Prostate gland (tissue), 2 donors: ENCODE data around the gene UCP2. TPM values are rescaled to one million over a fixed set of nuclear protein-coding genes. Genes with fewer than 3 reads are reported as not detected.

Source experiments
- DNase-seq: peaks from one replicate; pipeline ENCODE4 v3.0.0-alpha.2; 2019; ENCODE audit warnings: low spot score
- H3K27ac ChIP-seq, 2 donors: fragments of 200-600 bp; sonication (generic); 2 replicates each; pipeline ENCODE4 v1.5.1; 2017 to 2019
- H3K27me3 ChIP-seq: fragments of 200-600 bp; sonication (generic); replicated peaks from 2 replicates; pipeline ENCODE4 v1.5.1; 2019; ENCODE audit not compliant: insufficient read depth
- H3K36me3 ChIP-seq, 2 donors: fragments of 200-600 bp; sonication (generic); 1 replicate in 1 of 2; 2 replicates in 1 of 2; pipeline versions ENCODE4 v1.5.1 to v1.8.1; 2017 to 2019
- H3K4me1 ChIP-seq: fragments of 200-600 bp; sonication (generic); replicated peaks from 2 replicates; pipeline ENCODE4 v1.5.1; 2019
- H3K4me3 ChIP-seq, 2 donors: fragments of 200-600 bp; sonication (generic); 2 replicates each; pipeline ENCODE4 v1.5.1; 2017 to 2019
- H3K9me3 ChIP-seq: fragments of 200-600 bp; sonication (generic); 2 replicates; pipeline ENCODE4 v1.5.1; 2017
- POLR2A ChIP-seq: fragments of 450-650 bp; IDR thresholded peaks from one replicate; pipeline ENCODE4 v1.6.1; 2016; ENCODE audit warnings: antibody characterized with exemption, mild to moderate bottlenecking
- POLR2AphosphoS5 ChIP-seq: sonication (generic); formaldehyde crosslinking; IDR thresholded peaks from one replicate; pipeline ENCODE4 v1.6.1; 2017; ENCODE audit warnings: antibody characterized with exemption
- WGBS: methylation state at CpG from one replicate; pipeline ENCODE4 v1.1.5; 2018; 5-methylcytosine and 5-hydroxymethylcytosine counted together
- intact Hi-C: fragments of 100-400 bp; cut with DNase I; formaldehyde crosslinking; loops from one replicate; pipeline ENCODE4 v1.14.2; 2022
- total RNA-seq, 2 donors: library from RNA; depleted of rRNA; stranded (reverse); fragments of >200 nt; gene quantifications; one replicate each; pipeline ENCODE4 v1.1.0, GENCODE V29; 2016
- TF ChIP-seq, protein P1 (sequence below), 4 experiments: fragments of 200-600 bp in 2 of 4; fragments of 450-650 bp in 2 of 4; sonication (generic) in 2 of 4; IDR thresholded peaks; 1 replicate in 3 of 4; 2 replicates in 1 of 4; pipeline ENCODE4 v1.5.1; 2016 to 2019; ENCODE audit warnings: antibody characterized with exemption in 4 of 4, mild to moderate bottlenecking in 2 of 4, moderate library complexity in 2 of 4

UCP2 gene
- total RNA-seq, 2 donors from 2014 or later = 13.6 to 23.1 TPM

DNA sequence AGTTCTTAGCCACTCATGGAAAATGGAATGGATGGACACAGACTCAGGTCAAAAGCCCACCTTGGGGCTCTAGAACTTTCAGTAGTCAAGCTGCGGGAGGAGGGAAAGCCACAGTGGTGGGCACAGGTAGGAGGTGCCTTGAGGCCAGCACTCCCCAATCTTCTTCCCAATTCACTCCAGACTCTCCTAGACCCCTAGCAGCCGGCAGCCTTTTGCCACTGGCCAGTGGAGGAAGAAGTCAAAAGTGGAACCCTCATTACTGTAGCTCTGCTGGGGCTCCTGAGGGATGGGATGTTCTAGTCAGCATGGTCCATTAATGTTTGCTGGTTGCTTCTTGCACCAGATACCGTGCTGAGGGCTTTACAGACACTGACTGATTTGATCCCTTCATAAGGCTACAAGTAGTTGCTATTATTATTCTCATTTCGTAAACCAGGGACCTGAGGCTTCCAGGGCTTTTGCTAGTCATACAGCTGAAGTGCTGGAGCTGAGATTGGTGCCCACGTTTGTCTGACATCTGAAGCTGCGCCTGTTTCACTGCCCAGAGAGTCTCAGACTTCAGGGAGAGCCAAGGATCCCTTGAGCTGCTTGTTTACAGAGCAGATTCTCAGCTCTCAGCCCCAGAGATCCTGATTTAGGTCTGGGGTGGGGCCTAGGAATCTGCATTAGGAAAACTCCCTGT lies 25.2 kb upstream of the UCP2 start:
- Histone ChIP-seq H3K4me1 (no peaks in the 10 kb centered on the region), H3K4me3 (no peak overlapping the region), H3K36me3 (no peaks in the 10 kb centered on the region), H3K9me3 (no peaks in the 10 kb centered on the region), H3K27me3 (no peaks in the 10 kb centered on the region), H3K27ac (no peak overlapping the region)
- intact Hi-C loops = no loop called here
- DNase-seq = no peak
- TF ChIP-seq POLR2AphosphoS5 = no peak
- TF ChIP-seq, protein P1, sequence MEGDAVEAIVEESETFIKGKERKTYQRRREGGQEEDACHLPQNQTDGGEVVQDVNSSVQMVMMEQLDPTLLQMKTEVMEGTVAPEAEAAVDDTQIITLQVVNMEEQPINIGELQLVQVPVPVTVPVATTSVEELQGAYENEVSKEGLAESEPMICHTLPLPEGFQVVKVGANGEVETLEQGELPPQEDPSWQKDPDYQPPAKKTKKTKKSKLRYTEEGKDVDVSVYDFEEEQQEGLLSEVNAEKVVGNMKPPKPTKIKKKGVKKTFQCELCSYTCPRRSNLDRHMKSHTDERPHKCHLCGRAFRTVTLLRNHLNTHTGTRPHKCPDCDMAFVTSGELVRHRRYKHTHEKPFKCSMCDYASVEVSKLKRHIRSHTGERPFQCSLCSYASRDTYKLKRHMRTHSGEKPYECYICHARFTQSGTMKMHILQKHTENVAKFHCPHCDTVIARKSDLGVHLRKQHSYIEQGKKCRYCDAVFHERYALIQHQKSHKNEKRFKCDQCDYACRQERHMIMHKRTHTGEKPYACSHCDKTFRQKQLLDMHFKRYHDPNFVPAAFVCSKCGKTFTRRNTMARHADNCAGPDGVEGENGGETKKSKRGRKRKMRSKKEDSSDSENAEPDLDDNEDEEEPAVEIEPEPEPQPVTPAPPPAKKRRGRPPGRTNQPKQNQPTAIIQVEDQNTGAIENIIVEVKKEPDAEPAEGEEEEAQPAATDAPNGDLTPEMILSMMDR (IDR thresholded peaks at IDR 0.05) = no peak
- no peak for TF ChIP-seq POLR2A
- WGBS = 84% methylated on average over 6 of the region's 6 CpGs

DNA sequence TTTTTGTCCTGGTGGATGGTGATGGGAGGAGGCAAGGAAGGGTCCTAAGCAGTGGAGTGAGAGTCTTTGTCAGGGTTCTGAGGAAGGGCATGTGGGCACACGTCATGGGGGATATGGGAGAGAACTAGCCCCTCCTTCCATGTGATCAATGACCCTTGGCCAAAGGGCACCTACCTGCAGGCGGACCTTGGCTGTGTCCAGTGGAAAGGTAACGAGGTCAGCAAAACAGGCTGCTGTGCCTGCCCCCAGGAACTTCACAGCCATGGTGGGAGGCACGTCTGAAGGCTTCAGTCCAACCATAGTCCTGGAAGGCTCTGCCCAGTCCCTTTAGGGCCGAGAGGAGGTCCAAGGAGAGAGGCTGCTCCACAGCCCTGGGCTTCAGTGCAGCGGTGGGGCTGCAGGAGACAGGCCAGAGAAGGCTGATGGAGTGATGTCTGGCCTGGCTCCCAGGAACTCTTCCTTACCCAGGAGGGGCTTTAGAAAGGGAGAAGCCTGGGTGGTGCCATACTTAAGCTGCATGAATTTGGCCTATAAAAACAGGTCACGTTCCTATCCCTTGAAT lies 24.2 kb upstream of the UCP2 start:
- Histone ChIP-seq H3K27me3 (no peaks in the 10 kb centered on the region), H3K4me3 (no peak overlapping the region), H3K9me3 (no peaks in the 10 kb centered on the region), H3K27ac (no peak overlapping the region), H3K36me3 (no peaks in the 10 kb centered on the region), H3K4me1 (no peaks in the 10 kb centered on the region)
- TF ChIP-seq POLR2A (no peak), POLR2AphosphoS5 (no peak)
- TF ChIP-seq, protein P1 (IDR thresholded peaks at IDR 0.05) = no peak
- intact Hi-C loops = no loop called here
- no peak for DNase-seq
- WGBS = 81% methylated on average over 7 of the region's 7 CpGs

DNA sequence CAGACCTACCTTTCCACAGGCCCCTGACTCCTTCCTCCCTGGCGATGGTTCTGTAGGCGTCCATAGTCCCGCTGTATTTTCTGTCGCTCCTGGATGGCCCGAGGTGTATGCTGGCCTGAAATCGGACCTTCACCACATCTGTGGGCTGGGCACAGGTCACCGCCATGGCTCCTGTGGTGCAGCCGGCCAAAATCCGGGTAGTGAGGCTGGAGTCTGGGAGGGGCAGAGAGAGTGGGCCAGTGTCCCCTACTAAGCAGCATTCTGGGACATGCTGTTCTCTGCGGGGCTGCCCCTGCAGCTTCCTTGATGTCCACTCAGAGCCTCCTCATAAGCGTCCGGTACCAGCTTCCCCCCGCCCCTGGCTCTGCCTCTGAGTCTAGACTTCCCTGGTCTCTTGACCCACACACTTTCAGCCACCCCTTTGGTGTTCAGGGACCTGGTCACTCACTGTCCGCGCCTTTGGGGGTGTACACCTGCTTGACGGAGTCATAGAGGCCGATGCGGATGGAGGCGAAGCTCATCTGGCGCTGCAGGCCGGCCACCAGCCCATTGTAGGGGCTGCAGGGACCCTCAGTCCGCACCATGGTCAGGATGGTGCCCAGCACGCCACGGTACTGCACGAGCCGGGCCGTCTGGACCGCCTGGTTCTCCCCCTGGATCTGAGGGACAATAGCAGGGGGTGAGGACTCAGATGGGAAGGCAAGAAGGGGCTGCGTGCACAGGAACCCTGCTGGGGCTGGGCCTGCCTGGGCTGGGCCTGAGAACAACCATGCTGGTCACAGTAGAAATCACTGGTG lies 23.3 kb upstream of the UCP2 start:
- Histone ChIP-seq H3K4me3 (no peak overlapping the region), H3K4me1 (no peaks in the 10 kb centered on the region), H3K9me3 (no peaks in the 10 kb centered on the region), H3K27ac (no peak overlapping the region), H3K36me3 (no peaks in the 10 kb centered on the region), H3K27me3 (no peaks in the 10 kb centered on the region)
- no peak for TF ChIP-seq POLR2A
- TF ChIP-seq, protein P1 (IDR thresholded peaks at IDR 0.05) = no peak
- no peak for TF ChIP-seq POLR2AphosphoS5
- WGBS = 97% methylated on average over 20 of the region's 29 CpGs
- intact Hi-C loops = no loop called here
- no peak for DNase-seq

DNA sequence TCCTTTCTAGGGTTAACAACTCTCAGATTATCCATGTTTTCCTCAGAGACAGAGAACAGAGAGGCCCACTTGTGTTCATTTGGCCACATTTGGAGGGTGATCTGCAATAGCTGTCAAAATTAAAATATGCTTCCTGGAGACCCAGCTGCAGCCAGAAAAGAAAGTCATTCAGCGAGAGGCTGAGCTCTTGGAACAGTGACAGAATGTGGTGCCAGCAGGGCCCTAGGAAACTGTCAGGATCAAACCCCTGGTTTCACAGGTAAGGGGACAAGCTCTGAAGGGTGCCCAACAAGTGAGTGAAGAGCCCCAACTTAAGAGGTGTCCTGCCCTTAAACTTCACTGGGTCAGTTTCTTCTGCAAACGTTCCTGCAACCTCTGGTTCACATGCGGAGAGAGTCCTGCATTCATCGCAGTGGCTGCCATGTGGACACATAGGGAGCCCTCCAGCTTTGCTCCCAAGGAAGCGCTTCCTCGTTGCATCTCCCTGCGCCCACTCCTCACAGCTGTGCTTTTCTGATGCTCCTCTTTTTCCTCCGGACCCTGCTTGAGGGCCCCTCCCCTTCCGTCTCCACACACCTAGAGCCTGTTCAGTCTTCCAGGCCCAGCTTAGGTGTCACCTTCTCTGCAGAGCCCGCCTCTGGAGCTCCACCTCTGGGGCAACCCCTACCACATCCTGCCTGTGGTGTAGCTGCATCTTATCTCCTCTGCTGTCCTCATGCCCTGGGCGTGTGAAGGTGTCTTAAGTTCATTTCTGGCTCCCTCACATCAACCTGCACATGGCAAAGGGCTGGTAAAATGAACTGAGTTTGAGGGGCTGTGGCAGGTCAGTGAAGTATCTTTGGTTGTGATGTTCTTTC lies 22.3 kb upstream of the UCP2 start:
- Histone ChIP-seq H3K4me3 (no peak overlapping the region), H3K9me3 (no peaks in the 10 kb centered on the region), H3K4me1 (no peaks in the 10 kb centered on the region), H3K36me3 (no peaks in the 10 kb centered on the region), H3K27ac (no peak overlapping the region), H3K27me3 (no peaks in the 10 kb centered on the region)
- DNase-seq = no peak
- WGBS = 59% methylated on average over 11 of the region's 11 CpGs
- TF ChIP-seq, protein P1 (IDR thresholded peaks at IDR 0.05) = no peak
- TF ChIP-seq POLR2AphosphoS5 = no peak
- no peak for TF ChIP-seq POLR2A
- intact Hi-C loops = no loop called here
